Loucy (cell line): ENCODE results near the gene PDE2A.

Experiments used
- H2AFZ ChIP-seq: fragments of 200-600 bp; sonication (generic); 2 replicates; pipeline ENCODE4 v1.6.0; 2016; ENCODE audit warnings: antibody characterized with exemption, mild to moderate bottlenecking, low read length, moderate library complexity
- H3F3A ChIP-seq: fragments of 200-600 bp; 2 replicates; pipeline ENCODE4 v1.6.0; 2016; ENCODE audit warnings: antibody characterized with exemption, low read depth, mild to moderate bottlenecking
- H3K27me3 ChIP-seq: fragments of 200-600 bp; sonication (generic); 2 replicates; pipeline ENCODE4 v1.6.1; 2014; ENCODE audit warnings: low read length, mild to moderate bottlenecking; ENCODE audit not compliant: insufficient read depth, poor library complexity, severe bottlenecking
- H3K36me3 ChIP-seq: fragments of 200-600 bp; sonication (generic); 2 replicates; pipeline ENCODE4 v1.6.1; 2016; ENCODE audit warnings: low read length; ENCODE audit not compliant: insufficient read depth
- H3K4me1 ChIP-seq: fragments of 200-600 bp; sonication (generic); 2 replicates; pipeline ENCODE4 v1.5.1; 2014; ENCODE audit warnings: low read length, mild to moderate bottlenecking; ENCODE audit not compliant: insufficient read depth, poor library complexity, severe bottlenecking
- H3K4me2 ChIP-seq: fragments of 200-600 bp; sonication (generic); 2 replicates; pipeline ENCODE4 v1.6.0; 2014; ENCODE audit warnings: antibody characterized with exemption, low read length, low read depth, mild to moderate bottlenecking; ENCODE audit not compliant: poor library complexity, severe bottlenecking
- H3K4me3 ChIP-seq: fragments of 200-600 bp; sonication (generic); 2 replicates; pipeline ENCODE4 v1.5.1; 2014; ENCODE audit warnings: low read length, mild to moderate bottlenecking, mixed read lengths; ENCODE audit not compliant: poor library complexity, severe bottlenecking
- H3K79me2 ChIP-seq: fragments of 200-600 bp; sonication (generic); 2 replicates; pipeline ENCODE4 v1.6.1; 2014; ENCODE audit warnings: low read length; ENCODE audit not compliant: insufficient read depth
- H3K9ac ChIP-seq: fragments of 200-600 bp; sonication (generic); 2 replicates; pipeline ENCODE4 v1.6.0; 2014; ENCODE audit warnings: mild to moderate bottlenecking, low read depth, low read length, moderate library complexity; ENCODE audit not compliant: poor library complexity, severe bottlenecking
- H3K9me2 ChIP-seq: fragments of 200-600 bp; sonication (generic); replicated peaks from 2 replicates; pipeline ENCODE4 v1.6.1; 2016; ENCODE audit warnings: low read depth, low read length, mixed read lengths
- H3K9me3 ChIP-seq: fragments of 200-600 bp; sonication (generic); 2 replicates; pipeline ENCODE4 v1.6.1; 2014; ENCODE audit warnings: mild to moderate bottlenecking, antibody characterized with exemption, low read length, low read depth; ENCODE audit not compliant: insufficient read depth
- H4K20me1 ChIP-seq: fragments of 200-600 bp; sonication (generic); 2 replicates; pipeline ENCODE4 v1.6.0; 2014; ENCODE audit warnings: antibody characterized with exemption, low read length, mild to moderate bottlenecking; ENCODE audit not compliant: insufficient read depth, poor library complexity, severe bottlenecking
- CTCF ChIP-seq: fragments of 200-600 bp; sonication (generic); conservative IDR thresholded peaks from 2 replicates; pipeline ENCODE4 v1.5.1; 2014; ENCODE audit warnings: mild to moderate bottlenecking, antibody characterized with exemption, low read length
- EZH2phosphoT487 ChIP-seq: fragments of 200-600 bp; IDR thresholded peaks from 2 replicates; pipeline ENCODE4 v1.6.1; 2018; ENCODE audit warnings: antibody characterized with exemption, mild to moderate bottlenecking, moderate library complexity, borderline replicate concordance

The PDE2A gene

GRCh38 chr11:72548463-72548862 is 125.8 kb downstream of the PDE2A start:
- H3K9me2 ChIP-seq, result no peaks in the 10 kb centered on the region
- no peak for TF ChIP-seq CTCF
- no peak for TF ChIP-seq EZH2phosphoT487
- H3K79me2 ChIP-seq, result no peaks in the 10 kb centered on the region
- H3K27me3 ChIP-seq, result no peaks in the 10 kb centered on the region
- H4K20me1 ChIP-seq, result no peaks in the 10 kb centered on the region
- no peaks in the 10 kb centered on the region for H3K4me1 ChIP-seq
- no peak overlapping the region for H3K4me2 ChIP-seq
- no peaks in the 10 kb centered on the region for H3K36me3 ChIP-seq
- no peak overlapping the region for H2AFZ ChIP-seq
- no peaks in the 10 kb centered on the region for H3K9me3 ChIP-seq
- no peak overlapping the region for H3K9ac ChIP-seq
- no peaks in the 10 kb centered on the region for H3F3A ChIP-seq
- no peak overlapping the region for H3K4me3 ChIP-seq

GRCh38 chr11:72546866-72547265 is 127.4 kb downstream of the PDE2A start:
- Histone ChIP-seq H3K36me3 (no peaks in the 10 kb centered on the region), H3K9ac (no peak overlapping the region), H3K4me2 (no peak overlapping the region), H4K20me1 (no peaks in the 10 kb centered on the region), H3K9me2 (no peaks in the 10 kb centered on the region), H3K27me3 (no peaks in the 10 kb centered on the region), H3K79me2 (no peaks in the 10 kb centered on the region), H3K4me3 (no peak overlapping the region), H3K9me3 (no peaks in the 10 kb centered on the region), H3F3A (no peaks in the 10 kb centered on the region), H3K4me1 (no peaks in the 10 kb centered on the region), H2AFZ (no peak overlapping the region)
- TF ChIP-seq CTCF (no peak), EZH2phosphoT487 (no peak)

- Histone ChIP-seq H3K9me2 (no peaks in the 10 kb centered on the region), H3K4me2 (no peak overlapping the region), H3K9ac (no peak overlapping the region), H3F3A (no peaks in the 10 kb centered on the region), H3K79me2 (no peaks in the 10 kb centered on the region), H3K9me3 (no peaks in the 10 kb centered on the region), H2AFZ (no peak overlapping the region), H3K4me3 (no peak overlapping the region), H4K20me1 (no peaks in the 10 kb centered on the region), H3K27me3 (no peaks in the 10 kb centered on the region), H3K36me3 (no peaks in the 10 kb centered on the region), H3K4me1 (no peaks in the 10 kb centered on the region)
- TF ChIP-seq CTCF, result no peak
- TF ChIP-seq EZH2phosphoT487, result no peak
Measured at GRCh38 chr11:72544589-72544988, 129.6 kb downstream of the PDE2A start.
